ENCODE results near the gene LDLRAD3. TPM values are rescaled to one million over a fixed set of nuclear protein-coding genes. Genes with fewer than 3 reads are reported as not detected.

The LDLRAD3 gene
- total RNA-seq, 1 donor from 2014 or later, result 28.5 TPM

DNA sequence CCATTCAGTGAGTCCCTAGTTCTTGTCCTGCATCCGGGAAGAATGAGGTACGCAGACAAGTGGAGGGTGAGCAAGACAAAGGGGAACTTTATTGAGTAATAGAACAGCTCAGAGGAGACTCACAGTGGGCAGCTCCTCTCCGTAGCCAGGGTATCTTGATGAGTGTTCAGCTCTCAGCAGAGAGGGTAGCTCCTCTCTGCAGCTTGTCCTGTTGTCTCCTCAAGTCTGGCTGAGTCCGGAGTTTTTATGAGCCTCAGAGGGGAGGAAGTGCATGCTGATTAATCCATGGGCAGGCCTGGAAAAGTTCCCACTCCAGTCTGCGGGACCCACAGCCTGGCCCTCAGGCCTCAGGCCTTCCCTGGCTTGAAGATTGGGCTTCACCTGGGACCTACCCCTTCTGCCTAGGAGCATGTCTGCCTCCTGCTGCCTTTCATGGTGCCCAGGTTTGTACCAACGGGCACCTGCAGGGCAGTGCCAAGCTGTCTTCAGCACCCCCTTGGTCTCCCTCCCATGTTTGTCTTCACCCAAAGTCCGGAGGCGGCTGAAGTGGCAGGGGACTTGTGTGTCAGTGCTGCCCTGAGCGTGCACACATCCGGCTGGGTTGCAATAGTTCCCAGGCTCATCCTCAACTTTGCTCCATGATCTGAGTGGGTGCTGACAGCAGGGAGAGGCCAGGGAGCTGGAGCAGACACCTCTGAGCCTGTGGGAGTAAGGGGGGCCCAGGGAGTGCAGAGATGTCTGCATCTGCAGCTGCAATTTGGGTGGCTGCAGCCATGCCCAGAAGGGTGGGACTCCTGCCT lies 134.2 kb downstream of the LDLRAD3 start:
- Mint-ChIP-seq H3K36me3 (ENCODE audit: low read depth, unreplicated experiment) (peaks cover 35% of the 10 kb centered on the region), H3K4me3 (ENCODE audit: unreplicated experiment) (no peak overlapping the region), H3K27me3 (ENCODE audit: unreplicated experiment) (peaks cover 4% of the 10 kb centered on the region), H3K4me1 (ENCODE audit: unreplicated experiment) (peaks cover 21% of the 10 kb centered on the region), H3K9me3 (ENCODE audit: unreplicated experiment) (no peaks in the 10 kb centered on the region), H3K27ac (ENCODE audit: unreplicated experiment) (no peak overlapping the region)
- TF ChIP-seq, protein P1, sequence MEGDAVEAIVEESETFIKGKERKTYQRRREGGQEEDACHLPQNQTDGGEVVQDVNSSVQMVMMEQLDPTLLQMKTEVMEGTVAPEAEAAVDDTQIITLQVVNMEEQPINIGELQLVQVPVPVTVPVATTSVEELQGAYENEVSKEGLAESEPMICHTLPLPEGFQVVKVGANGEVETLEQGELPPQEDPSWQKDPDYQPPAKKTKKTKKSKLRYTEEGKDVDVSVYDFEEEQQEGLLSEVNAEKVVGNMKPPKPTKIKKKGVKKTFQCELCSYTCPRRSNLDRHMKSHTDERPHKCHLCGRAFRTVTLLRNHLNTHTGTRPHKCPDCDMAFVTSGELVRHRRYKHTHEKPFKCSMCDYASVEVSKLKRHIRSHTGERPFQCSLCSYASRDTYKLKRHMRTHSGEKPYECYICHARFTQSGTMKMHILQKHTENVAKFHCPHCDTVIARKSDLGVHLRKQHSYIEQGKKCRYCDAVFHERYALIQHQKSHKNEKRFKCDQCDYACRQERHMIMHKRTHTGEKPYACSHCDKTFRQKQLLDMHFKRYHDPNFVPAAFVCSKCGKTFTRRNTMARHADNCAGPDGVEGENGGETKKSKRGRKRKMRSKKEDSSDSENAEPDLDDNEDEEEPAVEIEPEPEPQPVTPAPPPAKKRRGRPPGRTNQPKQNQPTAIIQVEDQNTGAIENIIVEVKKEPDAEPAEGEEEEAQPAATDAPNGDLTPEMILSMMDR (IDR thresholded peaks at IDR 0.05; ENCODE audit: unreplicated experiment), result no peak
- DNase-seq (ENCODE audit: low spot score), result no peak

DNA sequence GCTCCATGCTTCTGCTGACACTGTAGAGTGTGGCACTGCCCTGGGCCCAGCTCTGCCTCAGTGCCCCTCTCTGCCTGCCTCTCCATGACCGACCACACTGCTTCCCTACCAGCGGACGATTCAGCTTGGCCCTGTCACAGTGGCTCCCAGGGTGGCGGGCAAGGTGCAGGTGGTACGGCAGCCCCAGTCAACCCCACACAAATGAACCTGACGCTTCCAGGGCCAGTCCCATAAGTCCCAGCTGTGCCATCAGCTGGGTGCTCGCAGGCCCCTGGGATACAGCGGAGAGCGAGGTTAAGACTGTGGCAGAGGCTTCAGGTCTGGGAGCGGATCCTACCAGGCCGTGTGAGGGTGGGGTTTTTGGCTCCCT lies 134.8 kb downstream of the LDLRAD3 start:
- peaks cover 36% of the 10 kb centered on the region for H3K36me3 Mint-ChIP-seq (ENCODE audit: low read depth, unreplicated experiment)
- H3K9me3 Mint-ChIP-seq (ENCODE audit: unreplicated experiment), result no peaks in the 10 kb centered on the region
- peaks cover 16% of the 10 kb centered on the region for H3K4me1 Mint-ChIP-seq (ENCODE audit: unreplicated experiment)
- H3K4me3 Mint-ChIP-seq (ENCODE audit: unreplicated experiment), result no peak overlapping the region
- peaks cover 4% of the 10 kb centered on the region for H3K27me3 Mint-ChIP-seq (ENCODE audit: unreplicated experiment)
- no peak for DNase-seq (ENCODE audit: low spot score)
- TF ChIP-seq, protein P1 (IDR thresholded peaks at IDR 0.05; ENCODE audit: unreplicated experiment), result no peak
- no peak overlapping the region for H3K27ac Mint-ChIP-seq (ENCODE audit: unreplicated experiment)

GRCh38 chr11:36079878-36080675 lies 136.2 kb downstream of the LDLRAD3 start:
- Mint-ChIP-seq H3K9me3 (ENCODE audit: unreplicated experiment) (no peaks in the 10 kb centered on the region), H3K36me3 (ENCODE audit: low read depth, unreplicated experiment) (peaks cover 31% of the 10 kb centered on the region), H3K27ac (ENCODE audit: unreplicated experiment) (no peak overlapping the region), H3K27me3 (ENCODE audit: unreplicated experiment) (peaks cover 4% of the 10 kb centered on the region), H3K4me3 (ENCODE audit: unreplicated experiment) (no peak overlapping the region), H3K4me1 (ENCODE audit: unreplicated experiment) (peaks cover 8% of the 10 kb centered on the region)
- TF ChIP-seq, protein P1 (IDR thresholded peaks at IDR 0.05; ENCODE audit: unreplicated experiment), result no peak
- no peak for DNase-seq (ENCODE audit: low spot score)

- no peak overlapping the region for H3K27ac Mint-ChIP-seq (ENCODE audit: unreplicated experiment)
- DNase-seq (ENCODE audit: low spot score), result no peak
These were observed 137.5 kb downstream of the LDLRAD3 start for GRCh38 chr11:36081274-36081945.

More at GRCh38 chr11:36081274-36081945, 137.5 kb downstream of the LDLRAD3 start:
- Mint-ChIP-seq H3K9me3 (ENCODE audit: unreplicated experiment) (no peaks in the 10 kb centered on the region), H3K4me1 (ENCODE audit: unreplicated experiment) (peaks cover 3% of the 10 kb centered on the region), H3K36me3 (ENCODE audit: low read depth, unreplicated experiment) (peaks cover 29% of the 10 kb centered on the region), H3K27me3 (ENCODE audit: unreplicated experiment) (peaks cover 6% of the 10 kb centered on the region), H3K4me3 (ENCODE audit: unreplicated experiment) (no peak overlapping the region)
- TF ChIP-seq, protein P1 (IDR thresholded peaks at IDR 0.05; ENCODE audit: unreplicated experiment), result no peak
